PC-3 (cell line): Measurements from ENCODE around the gene LRRC42. TPM values are rescaled to one million over a fixed set of nuclear protein-coding genes. Genes with fewer than 3 reads are reported as not detected.

Experiments used
- ATAC-seq: fragments of 200-7000 bp; cut with Tn5 transposase; 2 replicates; pipeline ENCODE4 v1.9.1; 2020; ENCODE audit warnings: mild to moderate bottlenecking, moderate library complexity
- Bru-seq: library from RNA; stranded (reverse); fragments of 400-500 nt; gene quantifications from one replicate; lab custom pipeline; 2021; lab: Mats Ljungman, UMichigan
- BruChase-seq, 2 experiments: library from RNA; stranded (reverse); fragments of 400-500 nt; gene quantifications; one replicate each; lab custom pipeline; 2021; lab: Mats Ljungman, UMichigan
- BruUV-seq: library from RNA; stranded (reverse); fragments of 400-500 nt; replicated peaks from 2 replicates; lab custom pipeline; 2021; lab: Mats Ljungman, UMichigan
- CTCF ChIA-PET: fragments of 300-600 bp; sonication (Branson Sonifier 250); formaldehyde crosslinking; loops from one replicate; lab custom pipeline; 2022; ENCODE audit warnings: antibody characterized with exemption; lab: Charles Lee
- POLR2A ChIA-PET: fragments of 300-600 bp; sonication (Branson Sonifier 250); formaldehyde crosslinking; loops from one replicate; lab custom pipeline; 2022; ENCODE audit warnings: antibody characterized with exemption; ENCODE audit not compliant: unreplicated experiment; lab: Charles Lee
- DNase-seq: peaks from one replicate; pipeline ENCODE4 v3.0.0-alpha.2; 2015
- H2AFZ ChIP-seq: fragments of 300-600 bp; sonication (generic); 2 replicates; pipeline ENCODE4 v1.6.0; 2016; ENCODE audit warnings: antibody characterized with exemption, low read length
- H3F3A ChIP-seq: fragments of 300-600 bp; sonication (generic); one replicate; pipeline ENCODE4 v1.6.0; 2017; ENCODE audit warnings: antibody characterized with exemption, low read length, control low read depth, mild to moderate bottlenecking; ENCODE audit not compliant: unreplicated experiment
- H3K27ac ChIP-seq: fragments of 300-600 bp; sonication (generic); 2 replicates; pipeline ENCODE4 v1.5.1; 2016; ENCODE audit warnings: mild to moderate bottlenecking, low read length
- H3K27me3 ChIP-seq: fragments of 300-600 bp; sonication (generic); 2 replicates; pipeline ENCODE4 v1.6.1; 2016; ENCODE audit warnings: low read length, mixed read lengths
- H3K36me3 ChIP-seq: fragments of 300-600 bp; sonication (generic); 2 replicates; pipeline ENCODE4 v1.6.1; 2016; ENCODE audit warnings: low read depth, mixed run types, low read length, mixed read lengths
- H3K4me1 ChIP-seq: fragments of 300-600 bp; sonication (generic); 2 replicates; pipeline ENCODE4 v1.5.1; 2016; ENCODE audit warnings: low read length; ENCODE audit not compliant: insufficient read depth
- H3K4me2 ChIP-seq: fragments of 300-600 bp; sonication (generic); 2 replicates; pipeline ENCODE4 v1.6.0; 2016; ENCODE audit warnings: low read length
- H3K4me3 ChIP-seq: fragments of 300-600 bp; sonication (generic); 2 replicates; pipeline ENCODE4 v1.5.1; 2016; ENCODE audit warnings: mild to moderate bottlenecking, low read length, mixed read lengths
- H3K79me2 ChIP-seq: fragments of 300-600 bp; sonication (generic); 2 replicates; pipeline ENCODE4 v1.6.1; 2017; ENCODE audit warnings: low read length, mixed read lengths
- H3K9ac ChIP-seq: fragments of 300-600 bp; sonication (generic); 2 replicates; pipeline ENCODE4 v1.6.0; 2016; ENCODE audit warnings: mild to moderate bottlenecking, low read length
- H3K9me2 ChIP-seq: fragments of 300-600 bp; sonication (generic); replicated peaks from 2 replicates; pipeline ENCODE4 v1.6.1; 2016; ENCODE audit warnings: mixed run types, low read length, mixed read lengths
- H3K9me3 ChIP-seq: fragments of 300-600 bp; sonication (generic); 2 replicates; pipeline ENCODE4 v1.6.1; 2016; ENCODE audit warnings: low read length, mixed read lengths
- H4K20me1 ChIP-seq: fragments of 300-600 bp; sonication (generic); 2 replicates; pipeline ENCODE4 v1.6.1; 2016; ENCODE audit warnings: low read length, mixed read lengths
- CTCF ChIP-seq: fragments of 300-600 bp; sonication (generic); conservative IDR thresholded peaks from 2 replicates; pipeline ENCODE4 v1.5.1; 2017; ENCODE audit warnings: antibody characterized with exemption, low read depth, mild to moderate bottlenecking, low read length
- EZH2 ChIP-seq: fragments of 300-600 bp; sonication (generic); IDR thresholded peaks from one replicate; pipeline ENCODE4 v1.6.1; 2017; ENCODE audit warnings: antibody characterized with exemption, mild to moderate bottlenecking, low read length; ENCODE audit not compliant: unreplicated experiment
- EZH2phosphoT487 ChIP-seq: fragments of 300-600 bp; sonication (generic); IDR thresholded peaks from 2 replicates; pipeline ENCODE4 v1.6.1; 2018; ENCODE audit warnings: mild to moderate bottlenecking, antibody characterized with exemption, low read length, borderline replicate concordance
- intact Hi-C: fragments of 100-400 bp; cut with micrococcal nuclease; formaldehyde crosslinking; loops from 2 replicates; pipeline ENCODE4 v1.9.0; 2023
- long read RNA-seq: library from polyadenylated mRNA; unstranded; transcript quantifications from one replicate; pipeline ENCODE4 v2.0.0, GENCODE V29; 2021; ENCODE audit not compliant: unreplicated experiment
- total RNA-seq: library from RNA; depleted of rRNA; stranded (reverse); fragments of >200 nt; gene quantifications from 2 replicates; pipeline ENCODE4 v1.2.3, GENCODE V29; 2014; rRNA removed

Gene LRRC42
- total RNA-seq (23.9 and 27.3 TPM in 2 replicates), Bru-seq, nascent RNA (percentile 76 among the genes with signal in this experiment), BruChase-seq, experiment 1, labeled RNA remaining after a 6-hour chase (percentile 86 among the genes with signal in this experiment), BruChase-seq, experiment 2, labeled RNA remaining after a 2-hour chase (percentile 80 among the genes with signal in this experiment)
- long read RNA-seq, transcript LRRC42-201 (8 exons, 1,727 nt), result major isoform, 26 of 49 reads
- long read RNA-seq, transcript LRRC42-203 (9 exons, 2,037 nt), result minor isoform, 8 of 49 reads
- long read RNA-seq, partial matches to known transcripts, result 4 of 49 reads
- long read RNA-seq, other reads (novel, unspliced or antisense), result 11 of 49 reads

- Histone ChIP-seq H3K4me2 (peak within 1 kb of the TSS; percentile 87), H3K36me3 (no peaks in the 10 kb centered on the region), H3K4me1 (peaks cover 45% of the 10 kb centered on the region), H3F3A (peaks cover 7% of the 10 kb centered on the region), H3K9me3 (no peaks in the 10 kb centered on the region), H2AFZ (peak within 1 kb of the TSS; percentile 94), H3K4me3 (peak within 1 kb of the TSS; percentile 96), H3K9ac (peak within 1 kb of the TSS; percentile 66), H3K27me3 (no peaks in the 10 kb centered on the region), H3K79me2 (peaks cover 62% of the 10 kb centered on the region), H3K9me2 (no peaks in the 10 kb centered on the region), H4K20me1 (no peaks in the 10 kb centered on the region), H3K27ac (peak within 1 kb of the TSS; percentile 23; the same call in 1 of the 2 replicates)
- ATAC-seq (peak; percentile 68), DNase-seq (no peak)
- ChIA-PET CTCF (interaction anchor here (0.5 to 1.3 kb wide), 5 partner anchors 13 to 542 kb away, joined by 3 to 20 read pairs (median 4); no protein-coding TSS in a partner anchor), POLR2A (interaction anchor here (0.6 to 1.0 kb wide), 5 partner anchors 37 to 727 kb away, joined by 3 to 28 read pairs (median 4); no protein-coding TSS in a partner anchor)
- TF ChIP-seq EZH2 (no peak), CTCF (peak; percentile 24; the same call in 1 of the 2 replicates), EZH2phosphoT487 (no peak)
- BruUV-seq, result no TSS peak
- intact Hi-C loops, result loop anchor here (5.0 kb wide), 1 partner anchor 106 kb away; the partner anchor contains the start of genes TCEANC2 and TMEM59
These were observed at the start of gene LRRC42 for GRCh38 chr1:53946252-53947171. LRRC42 (plus strand) TSS chr1:53946350; CDS start chr1:53952000, 5,650 bp downstream.

GRCh38 chr1:53896635-53897229 is 49.4 kb upstream of the LRRC42 start:
- Histone ChIP-seq H3K4me3 (no peak overlapping the region), H3K9me3 (no peaks in the 10 kb centered on the region), H2AFZ (peak overlapping the region; percentile 19; the same call in 1 of the 2 replicates), H3K4me2 (peak overlapping the region; percentile 12), H4K20me1 (no peaks in the 10 kb centered on the region), H3K79me2 (no peaks in the 10 kb centered on the region), H3K4me1 (peaks cover 28% of the 10 kb centered on the region), H3K36me3 (no peaks in the 10 kb centered on the region), H3F3A (no peaks in the 10 kb centered on the region), H3K9me2 (no peaks in the 10 kb centered on the region), H3K9ac (no peak overlapping the region), H3K27ac (peak overlapping the region; percentile 55), H3K27me3 (no peaks in the 10 kb centered on the region)
- ChIA-PET POLR2A (interaction anchor here (0.7 kb wide), 1 partner anchor 27 kb away, joined by 4 read pairs; no protein-coding TSS in a partner anchor), CTCF (no interaction called here)
- intact Hi-C loops, result no loop called here
- no TSS peak for BruUV-seq
- DNase-seq (peak; percentile 80), ATAC-seq (peak; percentile 78)
- TF ChIP-seq EZH2 (no peak), CTCF (no peak), EZH2phosphoT487 (no peak)
